A549 (cell line): ENCODE results near the gene RBFOX1. TPM values are rescaled to one million over a fixed set of nuclear protein-coding genes. Genes with fewer than 3 reads are reported as not detected.

ENCODE experiments used
- ATAC-seq, 2 experiments: fragments of 200-7000 bp in 1 of 2; fragments of >200 bp in 1 of 2; cut with Nextera tagmentation in 1 of 2; cut with Tn5 transposase in 1 of 2; 3 replicates each; pipeline versions ENCODE4 v1.8.0 to v1.9.1; 2018 to 2020; ENCODE audit warnings: mild to moderate bottlenecking in 1 of 2, moderate library complexity in 1 of 2
- CTCF ChIA-PET: fragments of 300-600 bp; sonication (Branson Sonifier 250); formaldehyde crosslinking; extraction: SDS; loops from one replicate; lab custom pipeline; 2021; ENCODE audit warnings: antibody characterized with exemption, inconsistent platforms; lab: Yijun Ruan, JAX
- POLR2A ChIA-PET: fragments of 350-600 bp; formaldehyde crosslinking; extraction: SDS; loops from one replicate; lab custom pipeline; 2021; ENCODE audit warnings: antibody characterized with exemption, inconsistent platforms; lab: Yijun Ruan, JAX
- DNase-seq, 2 experiments: peaks; one replicate each; pipeline versions ENCODE4 v3.0.0 to v3.0.0-alpha.2; 2011 to 2016; ENCODE audit warnings: low read depth in 1 of 2, low spot score in 1 of 2
- FAIRE-seq: peaks from 2 replicates; lab custom pipeline; 2011; peaks lifted over from hg19 to GRCh38; lab: Jason Lieb, UNC
- H3K27ac ChIP-seq, 2 experiments: fragments of >200 bp; sonication (Bioruptor Twin); formaldehyde crosslinking; 3 replicates each; pipeline ENCODE4 v1.5.1; 2016 to 2017
- H3K4me1 ChIP-seq: fragments of >200 bp; sonication (Bioruptor Twin); formaldehyde crosslinking; 3 replicates; pipeline ENCODE4 v1.6.1; 2016
- H3K4me2 ChIP-seq: fragments of >200 bp; sonication (Bioruptor Twin); formaldehyde crosslinking; 3 replicates; pipeline ENCODE4 v1.6.1; 2016
- H3K4me3 ChIP-seq: fragments of >200 bp; sonication (Bioruptor Twin); formaldehyde crosslinking; 3 replicates; pipeline ENCODE4 v1.5.1; 2016
- H3K9me3 ChIP-seq: fragments of >200 bp; sonication (Bioruptor Twin); formaldehyde crosslinking; 3 replicates; pipeline ENCODE4 v1.6.1; 2016
- ATOH8 ChIP-seq: fragments of 250-450 bp; sonication (Bioruptor Pico); IDR thresholded peaks from 2 replicates; pipeline ENCODE4 v1.5.0; 2020; ENCODE audit warnings: low read depth, mild to moderate bottlenecking, moderate library complexity
- BCL3 ChIP-seq: fragments of >200 bp; sonication (Bioruptor Twin); formaldehyde crosslinking; IDR thresholded peaks from 3 replicates; pipeline ENCODE4 v1.6.1; 2016
- BHLHE40 ChIP-seq: IDR thresholded peaks from 2 replicates; pipeline ENCODE4 v1.6.1; 2012; ENCODE audit warnings: low read depth, low read length, inconsistent platforms
- CHD2 ChIP-seq: fragments of 150-350 bp; IDR thresholded peaks from 2 replicates; pipeline ENCODE4 v1.6.1; 2014; ENCODE audit warnings: low read length; ENCODE audit not compliant: partially characterized antibody
- E2F6 ChIP-seq: IDR thresholded peaks from 2 replicates; pipeline ENCODE4 v1.6.1; 2012; ENCODE audit warnings: low read depth, borderline replicate concordance
- FOSL2 ChIP-seq, 2 experiments: fragments of 450-650 bp in 1 of 2; fragments of >200 bp in 1 of 2; sonication (Bioruptor Twin) in 1 of 2; formaldehyde crosslinking; IDR thresholded peaks; 2 replicates each; pipeline versions ENCODE4 v1.5.0 to v1.6.1; 2016 to 2020; ENCODE audit warnings: mild to moderate bottlenecking in 1 of 2, moderate library complexity in 1 of 2
- FOXS1 ChIP-seq: fragments of 250-450 bp; sonication (Bioruptor Pico); IDR thresholded peaks from 2 replicates; pipeline ENCODE4 v1.5.0; 2020; ENCODE audit warnings: mild to moderate bottlenecking, moderate library complexity
- GATA3 ChIP-seq: IDR thresholded peaks from 2 replicates; pipeline ENCODE4 v1.6.1; 2012; ENCODE audit warnings: borderline replicate concordance
- HEYL ChIP-seq: fragments of 250-450 bp; sonication (Bioruptor Pico); IDR thresholded peaks from 2 replicates; pipeline ENCODE4 v1.8.0; 2021; ENCODE audit warnings: mild to moderate bottlenecking, moderate library complexity
- HOXA7 ChIP-seq: fragments of 250-450 bp; sonication (Bioruptor Pico); IDR thresholded peaks from 2 replicates; pipeline ENCODE4 v1.5.0; 2020; ENCODE audit warnings: mild to moderate bottlenecking, moderate library complexity
- HOXB13 ChIP-seq: fragments of 250-450 bp; sonication (Bioruptor Pico); IDR thresholded peaks from 2 replicates; pipeline ENCODE4 v1.5.0; 2020; ENCODE audit warnings: low read depth, mild to moderate bottlenecking, moderate library complexity
- JUNB ChIP-seq: fragments of >200 bp; sonication (Bioruptor Twin); formaldehyde crosslinking; IDR thresholded peaks from 2 replicates; pipeline ENCODE4 v1.6.1; 2016
- NPAS2 ChIP-seq: fragments of 250-450 bp; sonication (Bioruptor Pico); IDR thresholded peaks from 2 replicates; pipeline ENCODE4 v1.8.0; 2022; ENCODE audit warnings: mild to moderate bottlenecking, moderate library complexity, borderline replicate concordance
- NR3C1 ChIP-seq: fragments of >200 bp; sonication (Bioruptor Twin); formaldehyde crosslinking; IDR thresholded peaks from 3 replicates; pipeline ENCODE4 v1.6.1; 2017
- POLR2A ChIP-seq: IDR thresholded peaks from 2 replicates; pipeline ENCODE4 v1.6.1; 2012; ENCODE audit warnings: mild to moderate bottlenecking, low read length
- RFX5 ChIP-seq: fragments of 450-650 bp; IDR thresholded peaks from 2 replicates; pipeline ENCODE4 v1.7.1; 2014; ENCODE audit warnings: antibody characterized with exemption, mild to moderate bottlenecking, moderate library complexity
- RNF2 ChIP-seq: fragments of 200-600 bp; sonication (generic); IDR thresholded peaks from 2 replicates; pipeline ENCODE4 v1.6.1; 2016; ENCODE audit warnings: low read depth, mild to moderate bottlenecking, antibody characterized with exemption, moderate library complexity, borderline replicate concordance
- SMC3 ChIP-seq: fragments of >200 bp; sonication (Bioruptor Twin); formaldehyde crosslinking; IDR thresholded peaks from 3 replicates; pipeline ENCODE4 v1.6.1; 2018; ENCODE audit warnings: inconsistent platforms
- USF2 ChIP-seq: fragments of 450-650 bp; IDR thresholded peaks from 2 replicates; pipeline ENCODE4 v1.6.1; 2014; ENCODE audit warnings: antibody characterized with exemption
- ZC3H11A ChIP-seq: fragments of 450-650 bp; IDR thresholded peaks from 2 replicates; pipeline ENCODE4 v1.6.1; 2014; ENCODE audit warnings: antibody characterized with exemption, mild to moderate bottlenecking
- ZSCAN20 ChIP-seq: fragments of 250-450 bp; sonication (Bioruptor Pico); IDR thresholded peaks from 2 replicates; pipeline ENCODE4 v1.8.0; 2022; ENCODE audit warnings: mild to moderate bottlenecking, moderate library complexity
- WGBS: methylation state at CpG from one replicate; pipeline ENCODE4 v1.1.6; 2017; ENCODE audit errors: missing lambda C conversion rate; 5-methylcytosine and 5-hydroxymethylcytosine counted together
- polyA plus RNA-seq, 4 experiments: library from polyadenylated mRNA; depleted of rRNA in 3 of 4; stranded (reverse); fragments of >200 nt; fragmentation: RNase III in 1 of 4; extraction: RNeasy Plus Mini Kit Qiagen cat#74134 plus additional on column Dnase treatment in 1 of 4; gene quantifications; 2 replicates in 3 of 4; 3 replicates in 1 of 4; pipeline ENCODE4 v1.2.3, GENCODE V29; 2011 to 2017
- TF ChIP-seq, protein P1 (sequence below): fragments of 250-450 bp; sonication (Bioruptor Pico); IDR thresholded peaks from 2 replicates; pipeline ENCODE4 v1.5.0; 2021; ENCODE audit warnings: mild to moderate bottlenecking, moderate library complexity, borderline replicate concordance
- TF ChIP-seq, protein P2 (sequence below): IDR thresholded peaks from 2 replicates; pipeline ENCODE4 v1.6.1; 2012
- TF ChIP-seq, protein P3 (sequence below): fragments of >200 bp; sonication (Bioruptor Twin); formaldehyde crosslinking; IDR thresholded peaks from 2 replicates; pipeline ENCODE4 v1.6.1; 2016

RBFOX1 gene
- polyA plus RNA-seq, 2 of the 4 experiments (the other 2 are of a cell fraction) = not detected

DNA sequence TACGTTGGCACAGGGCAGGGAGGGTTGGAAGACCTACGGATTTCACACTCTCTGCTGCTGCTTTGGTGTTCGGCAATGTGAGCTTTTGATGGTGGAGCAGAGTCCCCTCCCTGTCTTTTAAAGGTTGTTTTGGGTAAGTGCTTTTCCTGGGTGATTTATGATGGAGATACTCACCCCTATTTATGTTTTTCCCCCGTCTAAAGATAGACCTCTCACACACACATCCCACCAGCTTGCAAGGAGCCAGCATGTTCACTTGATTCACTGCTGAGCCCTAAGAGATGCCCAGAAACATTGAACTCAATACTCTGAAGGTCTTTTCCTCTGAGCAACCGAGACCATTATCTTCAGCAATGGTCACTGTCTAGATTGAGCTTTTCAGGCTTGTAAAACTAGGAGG, 8.3 kb downstream of the RBFOX1 start:
- DNase-seq = no peak
- no peak for FAIRE-seq
- Histone ChIP-seq H3K9me3 (no peaks in the 10 kb centered on the region), H3K4me2 (no peak overlapping the region), H3K27ac (no peak overlapping the region), H3K4me1 (no peaks in the 10 kb centered on the region), H3K4me3 (no peak overlapping the region)
- no peak for ATAC-seq
- TF ChIP-seq ZC3H11A (no peak), RNF2 (no peak), GATA3 (no peak), SMC3 (no peak), ATOH8 (CRISPR knock-in tag) (no peak), CHD2 (no peak), ZSCAN20 (no peak), E2F6 (no peak), HOXA7 (CRISPR knock-in tag) (no peak), HOXB13 (CRISPR knock-in tag) (no peak)
- TF ChIP-seq, protein P1, sequence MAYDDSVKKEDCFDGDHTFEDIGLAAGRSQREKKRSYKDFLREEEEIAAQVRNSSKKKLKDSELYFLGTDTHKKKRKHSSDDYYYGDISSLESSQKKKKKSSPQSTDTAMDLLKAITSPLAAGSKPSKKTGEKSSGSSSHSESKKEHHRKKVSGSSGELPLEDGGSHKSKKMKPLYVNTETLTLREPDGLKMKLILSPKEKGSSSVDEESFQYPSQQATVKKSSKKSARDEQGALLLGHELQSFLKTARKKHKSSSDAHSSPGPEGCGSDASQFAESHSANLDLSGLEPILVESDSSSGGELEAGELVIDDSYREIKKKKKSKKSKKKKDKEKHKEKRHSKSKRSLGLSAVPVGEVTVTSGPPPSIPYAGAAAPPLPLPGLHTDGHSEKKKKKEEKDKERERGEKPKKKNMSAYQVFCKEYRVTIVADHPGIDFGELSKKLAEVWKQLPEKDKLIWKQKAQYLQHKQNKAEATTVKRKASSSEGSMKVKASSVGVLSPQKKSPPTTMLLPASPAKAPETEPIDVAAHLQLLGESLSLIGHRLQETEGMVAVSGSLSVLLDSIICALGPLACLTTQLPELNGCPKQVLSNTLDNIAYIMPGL = no peak
- TF ChIP-seq, protein P2, sequence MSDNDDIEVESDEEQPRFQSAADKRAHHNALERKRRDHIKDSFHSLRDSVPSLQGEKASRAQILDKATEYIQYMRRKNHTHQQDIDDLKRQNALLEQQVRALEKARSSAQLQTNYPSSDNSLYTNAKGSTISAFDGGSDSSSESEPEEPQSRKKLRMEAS = no peak
- TF ChIP-seq, protein P3, sequence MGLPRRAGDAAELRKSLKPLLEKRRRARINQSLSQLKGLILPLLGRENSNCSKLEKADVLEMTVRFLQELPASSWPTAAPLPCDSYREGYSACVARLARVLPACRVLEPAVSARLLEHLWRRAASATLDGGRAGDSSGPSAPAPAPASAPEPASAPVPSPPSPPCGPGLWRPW = no peak
- WGBS = under 1% methylated on average over 5 of the region's 5 CpGs
- CTCF ChIA-PET = no interaction called here
- POLR2A ChIA-PET = no interaction called here

DNA sequence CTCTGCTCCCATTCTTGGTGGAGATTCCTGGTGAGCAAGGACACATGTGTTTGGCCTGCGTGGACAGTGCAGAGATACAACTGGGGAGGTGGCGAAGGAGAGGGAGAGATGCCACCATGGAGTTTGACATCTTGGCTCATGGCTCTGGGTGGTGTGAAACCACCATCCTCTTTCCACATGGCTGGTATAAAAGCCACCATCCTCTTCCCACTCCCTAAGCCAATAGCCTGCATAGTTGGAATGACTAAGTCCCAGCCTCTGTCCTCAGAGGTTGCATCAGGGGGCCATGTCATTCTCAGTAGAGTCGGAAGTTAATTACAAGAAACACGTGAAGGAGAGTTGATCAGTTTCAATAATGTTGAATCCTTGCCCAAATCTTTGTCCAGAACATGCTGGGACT, 10.0 kb downstream of the RBFOX1 start:
- FAIRE-seq (no peak), DNase-seq (no peak), ATAC-seq (no peak)
- POLR2A ChIA-PET = no interaction called here
- Histone ChIP-seq H3K9me3 (no peaks in the 10 kb centered on the region), H3K4me3 (no peak overlapping the region), H3K27ac (no peak overlapping the region), H3K4me1 (no peaks in the 10 kb centered on the region), H3K4me2 (no peak overlapping the region)
- WGBS = 14% methylated on average over 4 of the region's 4 CpGs
- TF ChIP-seq GATA3 (no peak), FOSL2 (IDR thresholded peaks at IDR 0.05) (no peak), FOSL2 (CRISPR knock-in tag; IDR thresholded peaks at IDR 0.05) (no peak), HEYL (CRISPR knock-in tag) (no peak), CHD2 (no peak), BCL3 (no peak), POLR2A (no peak), HOXA7 (CRISPR knock-in tag) (no peak), BHLHE40 (no peak), NPAS2 (CRISPR knock-in tag) (no peak), NR3C1 (no peak), ATOH8 (CRISPR knock-in tag) (no peak), RNF2 (no peak), USF2 (no peak), RFX5 (no peak), JUNB (no peak), FOXS1 (no peak)
- TF ChIP-seq, protein P2 = no peak
- CTCF ChIA-PET = no interaction called here
